GM19193 (cell line): Measurements from ENCODE around the gene CACNB2.

Experiments
- POLR2A ChIP-seq: IDR thresholded peaks from 4 replicates; pipeline ENCODE4 v1.6.1; 2011; ENCODE audit not compliant: insufficient read depth, insufficient read length; ENCODE audit errors: extremely low read depth

CACNB2 gene

GRCh38 chr10:18474118-18474455, 333.9 kb downstream of the CACNB2 start:
- TF ChIP-seq POLR2A = no peak

GRCh38 chr10:18476076-18476647, 335.9 kb downstream of the CACNB2 start:
- TF ChIP-seq POLR2A = no peak

GRCh38 chr10:18478354-18478753, 338.1 kb downstream of the CACNB2 start:
- TF ChIP-seq POLR2A = no peak

GRCh38 chr10:18479502-18479901, 339.3 kb downstream of the CACNB2 start:
- TF ChIP-seq POLR2A = no peak

- no peak for TF ChIP-seq POLR2A
Observed at GRCh38 chr10:18483516-18484186, 343.4 kb downstream of the CACNB2 start.

- no peak for TF ChIP-seq POLR2A
Observed at GRCh38 chr10:18486438-18486837, 346.2 kb downstream of the CACNB2 start.

GRCh38 chr10:18490755-18491154, 350.5 kb downstream of the CACNB2 start:
- no peak for TF ChIP-seq POLR2A

- TF ChIP-seq POLR2A = no peak
Observed at GRCh38 chr10:18497806-18498369, 357.7 kb downstream of the CACNB2 start.

- no peak for TF ChIP-seq POLR2A
Observed at GRCh38 chr10:18498998-18499397, 358.8 kb downstream of the CACNB2 start.

GRCh38 chr10:18500576-18500975, 360.4 kb downstream of the CACNB2 start:
- TF ChIP-seq POLR2A = no peak

GRCh38 chr10:18501198-18501597, 361.0 kb downstream of the CACNB2 start:
- TF ChIP-seq POLR2A = no peak

GRCh38 chr10:18501629-18502028, 361.4 kb downstream of the CACNB2 start:
- no peak for TF ChIP-seq POLR2A

GRCh38 chr10:18504161-18504560, 363.9 kb downstream of the CACNB2 start:
- no peak for TF ChIP-seq POLR2A

- TF ChIP-seq POLR2A = no peak
Observed at GRCh38 chr10:18505456-18506118, 365.4 kb downstream of the CACNB2 start.

GRCh38 chr10:18508587-18508986, 368.4 kb downstream of the CACNB2 start:
- TF ChIP-seq POLR2A = no peak

GRCh38 chr10:18514537-18514936, 374.3 kb downstream of the CACNB2 start:
- TF ChIP-seq POLR2A = no peak
